Breast epithelium (tissue), 3 donors: Measurements from ENCODE around the gene FOLR1.

ENCODE experiments used
- POLR2AphosphoS5 ChIP-seq, 3 donors: sonication (generic); formaldehyde crosslinking; IDR thresholded peaks; one replicate each; pipeline ENCODE4 v1.6.1; 2017; ENCODE audit warnings: antibody characterized with exemption in 3 of 3
- TF ChIP-seq, protein P1 (sequence below), 3 donors: fragments of 450-650 bp; IDR thresholded peaks; one replicate each; pipeline ENCODE4 v1.5.1; 2016 to 2017; ENCODE audit warnings: antibody characterized with exemption in 3 of 3, mild to moderate bottlenecking in 3 of 3, moderate library complexity in 3 of 3

DNA sequence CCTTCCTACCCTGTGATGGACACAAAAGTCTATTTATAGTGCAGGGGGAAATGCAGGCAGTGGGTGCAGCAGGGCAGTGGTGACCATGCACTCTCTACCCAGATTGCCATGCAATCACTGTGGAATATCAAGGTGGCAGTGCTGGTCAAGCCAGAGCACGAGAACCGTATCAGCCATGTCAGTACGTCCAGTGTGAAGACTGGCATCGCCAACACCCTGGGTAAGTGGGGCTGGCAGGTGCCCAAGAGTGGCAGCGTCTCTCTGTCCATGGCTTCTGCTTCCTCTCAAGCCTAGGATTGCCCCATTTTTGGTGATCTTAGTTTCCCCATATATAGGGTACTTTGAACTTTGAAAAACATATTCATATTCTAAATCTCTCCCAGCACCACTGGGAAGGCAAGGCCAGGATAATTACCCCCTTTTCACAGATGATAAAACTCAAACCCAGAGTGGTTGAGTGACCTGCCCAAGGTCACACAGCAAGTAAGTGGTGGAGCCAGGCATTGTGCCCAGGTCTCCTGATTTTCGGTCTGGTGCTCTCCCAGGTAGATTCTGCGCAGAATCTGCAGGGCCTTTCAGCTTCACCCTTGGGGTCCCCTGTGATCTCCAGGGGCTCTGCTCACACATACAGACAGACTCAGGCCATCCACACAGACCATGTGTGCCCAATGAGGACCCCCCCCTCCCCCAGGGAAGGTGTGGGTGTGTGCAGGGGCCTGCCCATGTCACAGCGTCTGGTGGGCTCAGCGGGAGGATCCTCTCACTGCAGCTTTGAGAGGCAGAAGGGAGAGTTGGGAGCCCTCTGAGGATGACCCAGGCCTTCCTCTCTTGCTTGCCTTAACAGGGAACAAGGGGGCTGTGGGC is 39.7 kb downstream of the FOLR1 start:
- TF ChIP-seq, protein P1, sequence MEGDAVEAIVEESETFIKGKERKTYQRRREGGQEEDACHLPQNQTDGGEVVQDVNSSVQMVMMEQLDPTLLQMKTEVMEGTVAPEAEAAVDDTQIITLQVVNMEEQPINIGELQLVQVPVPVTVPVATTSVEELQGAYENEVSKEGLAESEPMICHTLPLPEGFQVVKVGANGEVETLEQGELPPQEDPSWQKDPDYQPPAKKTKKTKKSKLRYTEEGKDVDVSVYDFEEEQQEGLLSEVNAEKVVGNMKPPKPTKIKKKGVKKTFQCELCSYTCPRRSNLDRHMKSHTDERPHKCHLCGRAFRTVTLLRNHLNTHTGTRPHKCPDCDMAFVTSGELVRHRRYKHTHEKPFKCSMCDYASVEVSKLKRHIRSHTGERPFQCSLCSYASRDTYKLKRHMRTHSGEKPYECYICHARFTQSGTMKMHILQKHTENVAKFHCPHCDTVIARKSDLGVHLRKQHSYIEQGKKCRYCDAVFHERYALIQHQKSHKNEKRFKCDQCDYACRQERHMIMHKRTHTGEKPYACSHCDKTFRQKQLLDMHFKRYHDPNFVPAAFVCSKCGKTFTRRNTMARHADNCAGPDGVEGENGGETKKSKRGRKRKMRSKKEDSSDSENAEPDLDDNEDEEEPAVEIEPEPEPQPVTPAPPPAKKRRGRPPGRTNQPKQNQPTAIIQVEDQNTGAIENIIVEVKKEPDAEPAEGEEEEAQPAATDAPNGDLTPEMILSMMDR (IDR thresholded peaks at IDR 0.05), result no peak
- TF ChIP-seq POLR2AphosphoS5 (IDR thresholded peaks at IDR 0.05), result no peak
